K562 (cell line): Measurements from ENCODE around the gene CFAP69. TPM values are rescaled to one million over a fixed set of nuclear protein-coding genes. Genes with fewer than 3 reads are reported as not detected.

ENCODE experiments used
- FOXJ2 ChIP-seq: fragments of 200-800 bp; sonication (Bioruptor generic); IDR thresholded peaks from 2 replicates; pipeline ENCODE4 v1.6.1; 2016; ENCODE audit warnings: missing genetic modification characterization, missing compliant biosample characterization
- FOXM1 ChIP-seq, 2 experiments: fragments of 450-650 bp in 1 of 2; sonication (generic) in 1 of 2; formaldehyde crosslinking in 1 of 2; IDR thresholded peaks; 2 replicates each; pipeline versions ENCODE4 v1.6.1 to v1.9.0; 2017 to 2022; ENCODE audit warnings: low read depth in 2 of 2, mild to moderate bottlenecking in 2 of 2, missing genetic modification reagents in 1 of 2, moderate library complexity in 1 of 2
- KDM4B ChIP-seq, 2 experiments: fragments of 450-650 bp in 1 of 2; sonication (generic) in 1 of 2; IDR thresholded peaks; 2 replicates each; pipeline ENCODE4 v1.6.1; 2016 to 2017; ENCODE audit warnings: borderline replicate concordance in 2 of 2, antibody characterized with exemption in 1 of 2, low read depth in 1 of 2, mild to moderate bottlenecking in 1 of 2
- NELFE ChIP-seq: IDR thresholded peaks from 2 replicates; pipeline ENCODE4 v1.6.1; 2011; ENCODE audit warnings: mild to moderate bottlenecking; ENCODE audit not compliant: insufficient read depth, insufficient read length
- POLR2A ChIP-seq: fragments of 450-650 bp; conservative IDR thresholded peaks from 2 replicates; pipeline ENCODE4 v1.6.1; 2016
- SIN3A ChIP-seq, 2 experiments: fragments of 150-350 bp in 1 of 2; IDR thresholded peaks; 2 replicates each; pipeline ENCODE4 v1.6.1; 2011 to 2016; ENCODE audit warnings: borderline replicate concordance in 2 of 2, low read depth in 2 of 2, low read length in 2 of 2, mild to moderate bottlenecking in 2 of 2, moderate library complexity in 2 of 2; ENCODE audit not compliant: control insufficient read depth in 1 of 2
- SREBF2 ChIP-seq: sonication (generic); formaldehyde crosslinking; IDR thresholded peaks from 2 replicates; pipeline ENCODE4 v1.4.0; 2020; ENCODE audit warnings: mild to moderate bottlenecking, missing genetic modification reagents
- SRSF1 ChIP-seq: fragments of 200-400 bp; formaldehyde crosslinking; IDR thresholded peaks from 2 replicates; pipeline ENCODE4 v1.6.1; 2017; ENCODE audit warnings: mild to moderate bottlenecking, low read depth, low read length, moderate library complexity
- ZNF75A ChIP-seq: fragments of 450-650 bp; formaldehyde crosslinking; IDR thresholded peaks from 2 replicates; pipeline ENCODE4 v1.4.0; 2020; ENCODE audit warnings: mild to moderate bottlenecking
- polyA plus RNA-seq, 8 experiments: library from polyadenylated mRNA; depleted of rRNA in 4 of 8; stranded (reverse) in 5 of 8; unstranded in 3 of 8; fragments of >200 nt; fragmentation: Nextera tagmentation in 2 of 8; fragmentation: Illumina TruSeq in 1 of 8; extraction: Ambion mirVana in 2 of 8; extraction: Trizol in 1 of 8; gene quantifications; 2 replicates each; pipeline versions ENCODE4 v1.2.1 to v1.2.3, GENCODE V29; 2011 to 2014; ENCODE audit warnings: inconsistent platforms in 1 of 8, missing spikeins in 1 of 8
- total RNA-seq, 7 experiments: library from RNA; depleted of rRNA in 6 of 7; stranded (reverse); fragments of >200 nt in 6 of 7; fragmentation: Illumina TruSeq in 2 of 7; extraction: Trizol in 2 of 7; gene quantifications; 2 replicates each; pipeline versions ENCODE4 v1.2.1 to v1.2.3, GENCODE V29; 2011 to 2021; ENCODE audit warnings: low replicate concordance in 1 of 7
- TF ChIP-seq, protein P1 (sequence below): sonication (generic); formaldehyde crosslinking; IDR thresholded peaks from 2 replicates; pipeline ENCODE4 v1.8.0; 2022; ENCODE audit warnings: mild to moderate bottlenecking, missing genetic modification reagents
- TF ChIP-seq, protein P2 (sequence below): sonication (generic); formaldehyde crosslinking; IDR thresholded peaks from 2 replicates; pipeline ENCODE4 v1.8.1; 2023; ENCODE audit warnings: missing genetic modification reagents, mild to moderate bottlenecking, borderline replicate concordance
- TF ChIP-seq, protein P3 (sequence below): fragments of 450-650 bp; IDR thresholded peaks from 2 replicates; pipeline ENCODE4 v1.6.1; 2018; ENCODE audit not compliant: partially characterized antibody

CFAP69 gene
- total and polyA plus RNA-seq, 9 of the 15 experiments (the other 6 are each of a cell fraction or from before 2014, with no cell fraction given): 0.24 to 5.1 (median 1.7) TPM

DNA sequence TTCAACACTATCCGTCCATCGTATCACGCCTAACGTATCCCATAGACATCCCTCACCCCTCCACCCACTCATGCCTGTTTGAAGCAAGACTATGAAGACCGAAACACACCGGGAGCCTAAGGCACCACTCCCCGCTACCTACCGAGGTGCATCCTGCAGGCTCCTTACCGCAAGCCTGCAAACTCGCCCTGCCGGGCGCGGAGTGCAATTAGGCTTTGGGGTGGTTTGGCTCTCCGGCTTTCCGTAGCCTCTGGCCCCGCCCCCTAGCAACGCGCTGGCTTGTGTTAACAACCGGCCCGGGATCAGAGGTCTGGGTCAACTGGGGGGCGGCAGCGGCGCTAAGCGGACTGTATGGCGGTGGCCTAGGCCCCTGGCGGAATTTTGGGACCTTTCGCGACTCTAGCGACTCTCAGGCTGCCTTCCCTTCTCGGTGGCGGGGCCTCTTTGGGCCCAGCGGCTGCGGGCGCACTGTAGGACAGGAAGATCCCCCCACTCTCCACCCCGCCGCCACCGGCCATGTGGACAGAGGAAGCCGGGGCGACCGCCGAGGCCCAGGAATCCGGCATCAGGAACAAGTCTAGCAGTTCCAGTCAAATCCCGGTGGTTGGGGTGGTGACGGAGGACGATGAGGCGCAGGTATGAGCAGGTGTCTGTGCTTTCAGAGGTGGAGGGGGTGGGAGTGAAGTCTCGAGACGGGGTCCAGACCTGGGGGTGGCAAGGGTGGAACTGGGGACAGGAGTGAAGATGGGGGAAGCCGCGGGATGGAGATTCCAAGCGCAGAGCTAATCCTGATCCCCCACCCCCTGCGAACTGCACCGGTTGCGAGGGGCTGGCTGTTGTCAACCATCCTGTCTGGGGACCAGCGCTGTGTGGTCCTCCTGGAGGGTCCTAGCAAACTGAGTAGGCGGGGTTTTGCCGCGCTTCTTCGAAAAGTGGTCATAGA is at the start of gene CFAP69 (continued):
- TF ChIP-seq, protein P1, sequence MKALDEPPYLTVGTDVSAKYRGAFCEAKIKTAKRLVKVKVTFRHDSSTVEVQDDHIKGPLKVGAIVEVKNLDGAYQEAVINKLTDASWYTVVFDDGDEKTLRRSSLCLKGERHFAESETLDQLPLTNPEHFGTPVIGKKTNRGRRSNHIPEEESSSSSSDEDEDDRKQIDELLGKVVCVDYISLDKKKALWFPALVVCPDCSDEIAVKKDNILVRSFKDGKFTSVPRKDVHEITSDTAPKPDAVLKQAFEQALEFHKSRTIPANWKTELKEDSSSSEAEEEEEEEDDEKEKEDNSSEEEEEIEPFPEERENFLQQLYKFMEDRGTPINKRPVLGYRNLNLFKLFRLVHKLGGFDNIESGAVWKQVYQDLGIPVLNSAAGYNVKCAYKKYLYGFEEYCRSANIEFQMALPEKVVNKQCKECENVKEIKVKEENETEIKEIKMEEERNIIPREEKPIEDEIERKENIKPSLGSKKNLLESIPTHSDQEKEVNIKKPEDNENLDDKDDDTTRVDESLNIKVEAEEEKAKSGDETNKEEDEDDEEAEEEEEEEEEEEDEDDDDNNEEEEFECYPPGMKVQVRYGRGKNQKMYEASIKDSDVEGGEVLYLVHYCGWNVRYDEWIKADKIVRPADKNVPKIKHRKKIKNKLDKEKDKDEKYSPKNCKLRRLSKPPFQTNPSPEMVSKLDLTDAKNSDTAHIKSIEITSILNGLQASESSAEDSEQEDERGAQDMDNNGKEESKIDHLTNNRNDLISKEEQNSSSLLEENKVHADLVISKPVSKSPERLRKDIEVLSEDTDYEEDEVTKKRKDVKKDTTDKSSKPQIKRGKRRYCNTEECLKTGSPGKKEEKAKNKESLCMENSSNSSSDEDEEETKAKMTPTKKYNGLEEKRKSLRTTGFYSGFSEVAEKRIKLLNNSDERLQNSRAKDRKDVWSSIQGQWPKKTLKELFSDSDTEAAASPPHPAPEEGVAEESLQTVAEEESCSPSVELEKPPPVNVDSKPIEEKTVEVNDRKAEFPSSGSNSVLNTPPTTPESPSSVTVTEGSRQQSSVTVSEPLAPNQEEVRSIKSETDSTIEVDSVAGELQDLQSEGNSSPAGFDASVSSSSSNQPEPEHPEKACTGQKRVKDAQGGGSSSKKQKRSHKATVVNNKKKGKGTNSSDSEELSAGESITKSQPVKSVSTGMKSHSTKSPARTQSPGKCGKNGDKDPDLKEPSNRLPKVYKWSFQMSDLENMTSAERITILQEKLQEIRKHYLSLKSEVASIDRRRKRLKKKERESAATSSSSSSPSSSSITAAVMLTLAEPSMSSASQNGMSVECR (CRISPR knock-in tag): peak; percentile 67; the same call in 1 of the 2 replicates
- TF ChIP-seq KDM4B (IDR thresholded peaks at IDR 0.05; ENCODE audit: borderline replicate concordance in 2 of 2, low read depth in 1 of 2) (no peak), SRSF1 (no peak), FOXJ2 (tag) (peak; percentile 97), NELFE (no peak), SIN3A (IDR thresholded peaks at IDR 0.05; ENCODE audit: borderline replicate concordance in 2 of 2, control insufficient read depth in 1 of 2, low read depth in 2 of 2, low read length in 2 of 2) (peak; percentile 25 to 94; a peak in 2 of 4 replicates), POLR2A (peak; percentile 68), FOXM1 (IDR thresholded peaks at IDR 0.05; ENCODE audit: low read depth) (no peak), FOXM1 (CRISPR knock-in tag; IDR thresholded peaks at IDR 0.05; ENCODE audit: low read depth) (no peak), ZNF75A (0 out of 2 replicates have a peak, but pooled peaks have one; percentile 3), SREBF2 (CRISPR knock-in tag) (no peak)
- TF ChIP-seq, protein P2, sequence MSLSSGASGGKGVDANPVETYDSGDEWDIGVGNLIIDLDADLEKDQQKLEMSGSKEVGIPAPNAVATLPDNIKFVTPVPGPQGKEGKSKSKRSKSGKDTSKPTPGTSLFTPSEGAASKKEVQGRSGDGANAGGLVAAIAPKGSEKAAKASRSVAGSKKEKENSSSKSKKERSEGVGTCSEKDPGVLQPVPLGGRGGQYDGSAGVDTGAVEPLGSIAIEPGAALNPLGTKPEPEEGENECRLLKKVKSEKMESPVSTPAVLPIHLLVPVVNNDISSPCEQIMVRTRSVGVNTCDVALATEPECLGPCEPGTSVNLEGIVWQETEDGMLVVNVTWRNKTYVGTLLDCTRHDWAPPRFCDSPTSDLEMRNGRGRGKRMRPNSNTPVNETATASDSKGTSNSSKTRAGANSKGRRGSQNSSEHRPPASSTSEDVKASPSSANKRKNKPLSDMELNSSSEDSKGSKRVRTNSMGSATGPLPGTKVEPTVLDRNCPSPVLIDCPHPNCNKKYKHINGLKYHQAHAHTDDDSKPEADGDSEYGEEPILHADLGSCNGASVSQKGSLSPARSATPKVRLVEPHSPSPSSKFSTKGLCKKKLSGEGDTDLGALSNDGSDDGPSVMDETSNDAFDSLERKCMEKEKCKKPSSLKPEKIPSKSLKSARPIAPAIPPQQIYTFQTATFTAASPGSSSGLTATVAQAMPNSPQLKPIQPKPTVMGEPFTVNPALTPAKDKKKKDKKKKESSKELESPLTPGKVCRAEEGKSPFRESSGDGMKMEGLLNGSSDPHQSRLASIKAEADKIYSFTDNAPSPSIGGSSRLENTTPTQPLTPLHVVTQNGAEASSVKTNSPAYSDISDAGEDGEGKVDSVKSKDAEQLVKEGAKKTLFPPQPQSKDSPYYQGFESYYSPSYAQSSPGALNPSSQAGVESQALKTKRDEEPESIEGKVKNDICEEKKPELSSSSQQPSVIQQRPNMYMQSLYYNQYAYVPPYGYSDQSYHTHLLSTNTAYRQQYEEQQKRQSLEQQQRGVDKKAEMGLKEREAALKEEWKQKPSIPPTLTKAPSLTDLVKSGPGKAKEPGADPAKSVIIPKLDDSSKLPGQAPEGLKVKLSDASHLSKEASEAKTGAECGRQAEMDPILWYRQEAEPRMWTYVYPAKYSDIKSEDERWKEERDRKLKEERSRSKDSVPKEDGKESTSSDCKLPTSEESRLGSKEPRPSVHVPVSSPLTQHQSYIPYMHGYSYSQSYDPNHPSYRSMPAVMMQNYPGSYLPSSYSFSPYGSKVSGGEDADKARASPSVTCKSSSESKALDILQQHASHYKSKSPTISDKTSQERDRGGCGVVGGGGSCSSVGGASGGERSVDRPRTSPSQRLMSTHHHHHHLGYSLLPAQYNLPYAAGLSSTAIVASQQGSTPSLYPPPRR (CRISPR knock-in tag): no peak
- TF ChIP-seq, protein P3, sequence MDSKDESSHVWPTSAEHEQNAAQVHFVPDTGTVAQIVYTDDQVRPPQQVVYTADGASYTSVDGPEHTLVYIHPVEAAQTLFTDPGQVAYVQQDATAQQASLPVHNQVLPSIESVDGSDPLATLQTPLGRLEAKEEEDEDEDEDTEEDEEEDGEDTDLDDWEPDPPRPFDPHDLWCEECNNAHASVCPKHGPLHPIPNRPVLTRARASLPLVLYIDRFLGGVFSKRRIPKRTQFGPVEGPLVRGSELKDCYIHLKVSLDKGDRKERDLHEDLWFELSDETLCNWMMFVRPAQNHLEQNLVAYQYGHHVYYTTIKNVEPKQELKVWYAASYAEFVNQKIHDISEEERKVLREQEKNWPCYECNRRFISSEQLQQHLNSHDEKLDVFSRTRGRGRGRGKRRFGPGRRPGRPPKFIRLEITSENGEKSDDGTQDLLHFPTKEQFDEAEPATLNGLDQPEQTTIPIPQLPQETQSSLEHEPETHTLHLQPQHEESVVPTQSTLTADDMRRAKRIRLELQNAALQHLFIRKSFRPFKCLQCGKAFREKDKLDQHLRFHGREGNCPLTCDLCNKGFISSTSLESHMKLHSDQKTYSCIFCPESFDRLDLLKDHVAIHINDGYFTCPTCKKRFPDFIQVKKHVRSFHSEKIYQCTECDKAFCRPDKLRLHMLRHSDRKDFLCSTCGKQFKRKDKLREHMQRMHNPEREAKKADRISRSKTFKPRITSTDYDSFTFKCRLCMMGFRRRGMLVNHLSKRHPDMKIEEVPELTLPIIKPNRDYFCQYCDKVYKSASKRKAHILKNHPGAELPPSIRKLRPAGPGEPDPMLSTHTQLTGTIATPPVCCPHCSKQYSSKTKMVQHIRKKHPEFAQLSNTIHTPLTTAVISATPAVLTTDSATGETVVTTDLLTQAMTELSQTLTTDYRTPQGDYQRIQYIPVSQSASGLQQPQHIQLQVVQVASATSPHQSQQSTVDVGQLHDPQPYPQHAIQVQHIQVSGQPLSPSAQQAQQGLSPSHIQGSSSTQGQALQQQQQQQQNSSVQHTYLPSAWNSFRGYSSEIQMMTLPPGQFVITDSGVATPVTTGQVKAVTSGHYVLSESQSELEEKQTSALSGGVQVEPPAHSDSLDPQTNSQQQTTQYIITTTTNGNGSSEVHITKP: peak; percentile 70
